Parathyroid adenoma (tissue), 2 donors: ENCODE measurements around the gene NHERF1.

ENCODE experiments used
- H2AFZ ChIP-seq: fragments of 300-600 bp; sonication (generic); one replicate; pipeline ENCODE4 v1.7.0; 2017; ENCODE audit warnings: antibody characterized with exemption, mild to moderate bottlenecking
- H3K27ac ChIP-seq: fragments of 300-600 bp; sonication (generic); one replicate; pipeline ENCODE4 v1.7.0; 2017
- H3K27me3 ChIP-seq: fragments of 300-600 bp; sonication (generic); one replicate; pipeline ENCODE4 v1.7.0; 2017; ENCODE audit warnings: low read length; ENCODE audit not compliant: control insufficient read depth, insufficient read depth
- H3K36me3 ChIP-seq: fragments of 300-600 bp; sonication (generic); one replicate; pipeline ENCODE4 v1.7.0; 2017; ENCODE audit warnings: low read length; ENCODE audit not compliant: control insufficient read depth, insufficient read depth
- H3K4me1 ChIP-seq: fragments of 300-600 bp; sonication (generic); one replicate; pipeline ENCODE4 v1.7.0; 2017; ENCODE audit warnings: control low read depth
- H3K4me2 ChIP-seq: fragments of 300-600 bp; sonication (generic); one replicate; pipeline ENCODE4 v1.7.0; 2017; ENCODE audit warnings: low read length
- H3K4me3 ChIP-seq: fragments of 300-600 bp; sonication (generic); one replicate; pipeline ENCODE4 v1.7.0; 2017; ENCODE audit warnings: low read depth, low read length
- H3K79me2 ChIP-seq: fragments of 300-600 bp; sonication (generic); one replicate; pipeline ENCODE4 v1.7.0; 2017; ENCODE audit warnings: control low read depth
- H3K9ac ChIP-seq: fragments of 300-600 bp; sonication (generic); one replicate; pipeline ENCODE4 v1.7.0; 2017; ENCODE audit warnings: mild to moderate bottlenecking
- H3K9me3 ChIP-seq: fragments of 300-600 bp; sonication (generic); one replicate; pipeline ENCODE4 v1.7.0; 2017; ENCODE audit warnings: low read length; ENCODE audit not compliant: control insufficient read depth
- CTCF ChIP-seq: fragments of 300-600 bp; sonication (generic); IDR thresholded peaks from one replicate; pipeline ENCODE4 v1.7.0; 2017; ENCODE audit warnings: antibody characterized with exemption, mild to moderate bottlenecking
- donor health status: primary hyperparathyroidism.

NHERF1 gene

GRCh38 chr17:74749279-74750038, 1.0 kb downstream of the NHERF1 start:
- peaks cover 50% of the 10 kb centered on the region for H3K79me2 ChIP-seq
- H3K4me1 ChIP-seq = peaks cover 31% of the 10 kb centered on the region
- H3K4me2 ChIP-seq = peak overlapping the region; percentile 70
- no peaks in the 10 kb centered on the region for H3K36me3 ChIP-seq
- TF ChIP-seq CTCF = no peak
- peak overlapping the region; percentile 91 for H3K9ac ChIP-seq
- peak overlapping the region; percentile 98 for H3K27ac ChIP-seq
- H3K27me3 ChIP-seq = no peaks in the 10 kb centered on the region
- H3K9me3 ChIP-seq = no peaks in the 10 kb centered on the region
- H3K4me3 ChIP-seq = peak overlapping the region; percentile 98
- peak overlapping the region; percentile 59 for H2AFZ ChIP-seq

GRCh38 chr17:74750039-74750326, 1.6 kb downstream of the NHERF1 start:
- no peaks in the 10 kb centered on the region for H3K36me3 ChIP-seq
- H3K4me2 ChIP-seq = peak overlapping the region; percentile 70
- H3K79me2 ChIP-seq = peaks cover 55% of the 10 kb centered on the region
- H3K9me3 ChIP-seq = no peaks in the 10 kb centered on the region
- H3K9ac ChIP-seq = peak overlapping the region; percentile 91
- peak overlapping the region; percentile 59 for H2AFZ ChIP-seq
- H3K4me1 ChIP-seq = peaks cover 25% of the 10 kb centered on the region
- no peak for TF ChIP-seq CTCF
- H3K27me3 ChIP-seq = no peaks in the 10 kb centered on the region
- peak overlapping the region; percentile 98 for H3K27ac ChIP-seq
- peak overlapping the region; percentile 98 for H3K4me3 ChIP-seq

GRCh38 chr17:74750327-74751069, 2.1 kb downstream of the NHERF1 start:
- H3K27ac ChIP-seq = peak overlapping the region; percentile 98
- peak overlapping the region; percentile 70 for H3K4me2 ChIP-seq
- peak overlapping the region; percentile 59 for H2AFZ ChIP-seq
- H3K9ac ChIP-seq = peak overlapping the region; percentile 91
- H3K79me2 ChIP-seq = peaks cover 60% of the 10 kb centered on the region
- peaks cover 29% of the 10 kb centered on the region for H3K4me1 ChIP-seq
- H3K9me3 ChIP-seq = no peaks in the 10 kb centered on the region
- no peaks in the 10 kb centered on the region for H3K36me3 ChIP-seq
- TF ChIP-seq CTCF = no peak
- peak overlapping the region; percentile 98 for H3K4me3 ChIP-seq
- H3K27me3 ChIP-seq = no peaks in the 10 kb centered on the region

- Histone ChIP-seq H3K79me2 (peaks cover 79% of the 10 kb centered on the region), H3K4me3 (no peak overlapping the region), H3K36me3 (no peaks in the 10 kb centered on the region), H2AFZ (no peak overlapping the region), H3K4me1 (peaks cover 36% of the 10 kb centered on the region), H3K27ac (no peak overlapping the region), H3K9ac (no peak overlapping the region), H3K4me2 (no peak overlapping the region), H3K9me3 (no peaks in the 10 kb centered on the region), H3K27me3 (no peaks in the 10 kb centered on the region)
- TF ChIP-seq CTCF = no peak
Measured at GRCh38 chr17:74752415-74752814, 4.0 kb downstream of the NHERF1 start.
